ENCODE data around the gene NFIX. TPM values are rescaled to one million over a fixed set of nuclear protein-coding genes. Genes with fewer than 3 reads are reported as not detected.

Gene NFIX
- total and polyA plus RNA-seq, 9 of the 15 experiments (the other 6 are each of a cell fraction or from before 2014, with no cell fraction given): 0.28 to 26.8 (median 5.4) TPM

DNA sequence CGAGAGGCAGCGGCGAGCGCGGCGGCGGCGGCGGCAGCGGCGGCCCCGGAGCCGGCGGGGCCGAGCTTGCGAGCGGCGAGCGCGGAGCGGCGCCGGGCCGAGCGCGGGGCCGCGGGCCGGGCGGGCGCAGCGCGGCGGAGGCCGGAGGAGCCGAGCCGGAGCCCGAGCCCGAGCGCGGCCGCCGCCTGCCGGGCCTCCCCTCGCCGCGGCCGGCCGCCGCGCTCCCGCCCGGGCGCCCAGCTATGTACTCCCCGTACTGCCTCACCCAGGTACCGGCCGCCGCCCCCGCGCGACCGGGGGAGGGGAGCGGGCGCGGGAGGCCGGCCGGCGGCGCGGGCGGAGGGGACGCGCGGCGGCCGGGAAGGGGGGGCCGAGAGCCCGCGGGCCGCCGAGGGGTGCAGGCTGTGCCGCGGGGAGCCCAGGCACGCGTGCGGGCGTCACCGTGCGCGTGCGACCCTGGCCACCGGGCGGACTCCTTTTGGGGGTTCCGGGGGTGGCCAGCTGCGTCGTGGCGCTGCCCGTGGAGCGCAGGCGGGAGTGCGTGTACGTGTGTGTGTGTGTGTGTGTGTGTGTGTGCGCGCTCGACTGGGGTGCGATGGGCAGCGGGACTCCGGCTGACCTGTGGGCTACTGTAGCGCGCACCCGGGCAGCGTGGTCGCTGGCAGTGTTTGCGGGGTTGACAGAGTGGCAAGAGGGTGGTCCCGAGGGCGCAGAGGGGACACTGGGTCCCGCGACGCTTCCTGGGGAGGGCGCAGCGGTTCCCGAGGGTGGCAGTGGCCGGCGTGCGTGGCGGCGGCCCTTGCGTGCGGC is 526 bp downstream of the NFIX start (continued):
- TF ChIP-seq, protein P1, sequence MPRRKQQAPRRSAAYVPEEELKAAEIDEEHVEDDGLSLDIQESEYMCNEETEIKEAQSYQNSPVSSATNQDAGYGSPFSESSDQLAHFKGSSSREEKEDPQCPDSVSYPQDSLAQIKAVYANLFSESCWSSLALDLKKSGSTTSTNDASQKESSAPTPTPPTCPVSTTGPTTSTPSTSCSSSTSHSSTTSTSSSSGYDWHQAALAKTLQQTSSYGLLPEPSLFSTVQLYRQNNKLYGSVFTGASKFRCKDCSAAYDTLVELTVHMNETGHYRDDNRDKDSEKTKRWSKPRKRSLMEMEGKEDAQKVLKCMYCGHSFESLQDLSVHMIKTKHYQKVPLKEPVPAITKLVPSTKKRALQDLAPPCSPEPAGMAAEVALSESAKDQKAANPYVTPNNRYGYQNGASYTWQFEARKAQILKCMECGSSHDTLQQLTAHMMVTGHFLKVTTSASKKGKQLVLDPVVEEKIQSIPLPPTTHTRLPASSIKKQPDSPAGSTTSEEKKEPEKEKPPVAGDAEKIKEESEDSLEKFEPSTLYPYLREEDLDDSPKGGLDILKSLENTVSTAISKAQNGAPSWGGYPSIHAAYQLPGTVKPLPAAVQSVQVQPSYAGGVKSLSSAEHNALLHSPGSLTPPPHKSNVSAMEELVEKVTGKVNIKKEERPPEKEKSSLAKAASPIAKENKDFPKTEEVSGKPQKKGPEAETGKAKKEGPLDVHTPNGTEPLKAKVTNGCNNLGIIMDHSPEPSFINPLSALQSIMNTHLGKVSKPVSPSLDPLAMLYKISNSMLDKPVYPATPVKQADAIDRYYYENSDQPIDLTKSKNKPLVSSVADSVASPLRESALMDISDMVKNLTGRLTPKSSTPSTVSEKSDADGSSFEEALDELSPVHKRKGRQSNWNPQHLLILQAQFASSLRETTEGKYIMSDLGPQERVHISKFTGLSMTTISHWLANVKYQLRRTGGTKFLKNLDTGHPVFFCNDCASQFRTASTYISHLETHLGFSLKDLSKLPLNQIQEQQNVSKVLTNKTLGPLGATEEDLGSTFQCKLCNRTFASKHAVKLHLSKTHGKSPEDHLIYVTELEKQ (CRISPR knock-in tag; IDR thresholded peaks at IDR 0.05): no peak
- TF ChIP-seq SRSF1 (IDR thresholded peaks at IDR 0.05; ENCODE audit: low read depth, low read length) (no peak), CC2D1A (IDR thresholded peaks at IDR 0.05) (no peak), FOSL1 (tag; conservative IDR thresholded peaks at IDR 0.05) (no peak), ZNF766 (CRISPR knock-in tag; conservative IDR thresholded peaks at IDR 0.05) (no peak), ZNF274 (IDR thresholded peaks at IDR 0.05; ENCODE audit: borderline replicate concordance, low read depth, low read length) (no peak), ZFX (CRISPR knock-in tag; IDR thresholded peaks at IDR 0.05) (peak; percentile 39; the same call in 1 of the 2 replicates), ZNF830 (CRISPR knock-in tag; IDR thresholded peaks at IDR 0.05) (no peak), NFYB (IDR thresholded peaks at IDR 0.05; ENCODE audit: extremely low read depth, insufficient read length) (no peak), NUFIP1 (IDR thresholded peaks at IDR 0.05; ENCODE audit: partially characterized antibody) (no peak), E2F3 (CRISPR knock-in tag; IDR thresholded peaks at IDR 0.05) (no peak), NCOR1 (IDR thresholded peaks at IDR 0.05) (no peak), ZNF717 (CRISPR knock-in tag; IDR thresholded peaks at IDR 0.05) (no peak), ARNT (IDR thresholded peaks at IDR 0.05) (no peak), HOXB6 (CRISPR knock-in tag; IDR thresholded peaks at IDR 0.05; ENCODE audit: borderline replicate concordance) (no peak)
- TF ChIP-seq, protein P2, sequence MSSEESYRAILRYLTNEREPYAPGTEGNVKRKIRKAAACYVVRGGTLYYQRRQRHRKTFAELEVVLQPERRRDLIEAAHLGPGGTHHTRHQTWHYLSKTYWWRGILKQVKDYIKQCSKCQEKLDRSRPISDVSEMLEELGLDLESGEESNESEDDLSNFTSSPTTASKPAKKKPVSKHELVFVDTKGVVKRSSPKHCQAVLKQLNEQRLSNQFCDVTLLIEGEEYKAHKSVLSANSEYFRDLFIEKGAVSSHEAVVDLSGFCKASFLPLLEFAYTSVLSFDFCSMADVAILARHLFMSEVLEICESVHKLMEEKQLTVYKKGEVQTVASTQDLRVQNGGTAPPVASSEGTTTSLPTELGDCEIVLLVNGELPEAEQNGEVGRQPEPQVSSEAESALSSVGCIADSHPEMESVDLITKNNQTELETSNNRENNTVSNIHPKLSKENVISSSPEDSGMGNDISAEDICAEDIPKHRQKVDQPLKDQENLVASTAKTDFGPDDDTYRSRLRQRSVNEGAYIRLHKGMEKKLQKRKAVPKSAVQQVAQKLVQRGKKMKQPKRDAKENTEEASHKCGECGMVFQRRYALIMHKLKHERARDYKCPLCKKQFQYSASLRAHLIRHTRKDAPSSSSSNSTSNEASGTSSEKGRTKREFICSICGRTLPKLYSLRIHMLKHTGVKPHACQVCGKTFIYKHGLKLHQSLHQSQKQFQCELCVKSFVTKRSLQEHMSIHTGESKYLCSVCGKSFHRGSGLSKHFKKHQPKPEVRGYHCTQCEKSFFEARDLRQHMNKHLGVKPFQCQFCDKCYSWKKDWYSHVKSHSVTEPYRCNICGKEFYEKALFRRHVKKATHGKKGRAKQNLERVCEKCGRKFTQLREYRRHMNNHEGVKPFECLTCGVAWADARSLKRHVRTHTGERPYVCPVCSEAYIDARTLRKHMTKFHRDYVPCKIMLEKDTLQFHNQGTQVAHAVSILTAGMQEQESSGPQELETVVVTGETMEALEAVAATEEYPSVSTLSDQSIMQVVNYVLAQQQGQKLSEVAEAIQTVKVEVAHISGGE (CRISPR knock-in tag; IDR thresholded peaks at IDR 0.05): no peak
- TF ChIP-seq, protein P3, sequence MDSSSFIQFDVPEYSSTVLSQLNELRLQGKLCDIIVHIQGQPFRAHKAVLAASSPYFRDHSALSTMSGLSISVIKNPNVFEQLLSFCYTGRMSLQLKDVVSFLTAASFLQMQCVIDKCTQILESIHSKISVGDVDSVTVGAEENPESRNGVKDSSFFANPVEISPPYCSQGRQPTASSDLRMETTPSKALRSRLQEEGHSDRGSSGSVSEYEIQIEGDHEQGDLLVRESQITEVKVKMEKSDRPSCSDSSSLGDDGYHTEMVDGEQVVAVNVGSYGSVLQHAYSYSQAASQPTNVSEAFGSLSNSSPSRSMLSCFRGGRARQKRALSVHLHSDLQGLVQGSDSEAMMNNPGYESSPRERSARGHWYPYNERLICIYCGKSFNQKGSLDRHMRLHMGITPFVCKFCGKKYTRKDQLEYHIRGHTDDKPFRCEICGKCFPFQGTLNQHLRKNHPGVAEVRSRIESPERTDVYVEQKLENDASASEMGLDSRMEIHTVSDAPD (CRISPR knock-in tag; IDR thresholded peaks at IDR 0.05): no peak
- TF ChIP-seq, protein P4, sequence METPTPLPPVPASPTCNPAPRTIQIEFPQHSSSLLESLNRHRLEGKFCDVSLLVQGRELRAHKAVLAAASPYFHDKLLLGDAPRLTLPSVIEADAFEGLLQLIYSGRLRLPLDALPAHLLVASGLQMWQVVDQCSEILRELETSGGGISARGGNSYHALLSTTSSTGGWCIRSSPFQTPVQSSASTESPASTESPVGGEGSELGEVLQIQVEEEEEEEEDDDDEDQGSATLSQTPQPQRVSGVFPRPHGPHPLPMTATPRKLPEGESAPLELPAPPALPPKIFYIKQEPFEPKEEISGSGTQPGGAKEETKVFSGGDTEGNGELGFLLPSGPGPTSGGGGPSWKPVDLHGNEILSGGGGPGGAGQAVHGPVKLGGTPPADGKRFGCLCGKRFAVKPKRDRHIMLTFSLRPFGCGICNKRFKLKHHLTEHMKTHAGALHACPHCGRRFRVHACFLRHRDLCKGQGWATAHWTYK (CRISPR knock-in tag; IDR thresholded peaks at IDR 0.05): peak; percentile 53; the same call in 1 of the 2 replicates
